H1 (cell line): Measurements from ENCODE around the gene CDH11. TPM values are rescaled to one million over a fixed set of nuclear protein-coding genes. Genes with fewer than 3 reads are reported as not detected.

Source experiments
- CTCF ChIA-PET: fragments of 300-600 bp; sonication (Branson Sonifier 250); formaldehyde crosslinking; loops from one replicate; lab custom pipeline; 2021; ENCODE audit not compliant: partially characterized antibody; lab: Charles Lee
- POLR2A ChIA-PET: fragments of 300-600 bp; sonication (Branson Sonifier 250); formaldehyde crosslinking; loops from one replicate; lab custom pipeline; 2021; ENCODE audit warnings: inconsistent platforms; ENCODE audit not compliant: partially characterized antibody; lab: Charles Lee
- DNase-seq, 2 experiments: peaks; one replicate each; pipeline versions ENCODE4 v3.0.0 to v3.0.0-alpha.2; 2010 to 2022; ENCODE audit warnings: low spot score in 2 of 2, low read depth in 1 of 2, mixed read lengths in 1 of 2
- FAIRE-seq: peaks from 2 replicates; lab custom pipeline; 2011; peaks lifted over from hg19 to GRCh38; lab: Jason Lieb, UNC
- H2AFZ ChIP-seq: 2 replicates; pipeline ENCODE4 v1.8.1; 2012; ENCODE audit warnings: low read length, inconsistent platforms
- H2AK5ac ChIP-seq: 2 replicates; pipeline ENCODE4 v1.6.1; 2013; ENCODE audit warnings: low read depth, low read length
- H2BK120ac ChIP-seq: replicated peaks from 2 replicates; pipeline ENCODE3; 2013; ENCODE audit warnings: low read depth, low read length, inconsistent platforms
- H2BK12ac ChIP-seq: 2 replicates; pipeline ENCODE4 v1.6.1; 2013; ENCODE audit warnings: low read depth, low read length
- H2BK15ac ChIP-seq: 2 replicates; pipeline ENCODE4 v1.6.1; 2013; ENCODE audit warnings: low read length
- H2BK20ac ChIP-seq: 2 replicates; pipeline ENCODE4 v1.6.1; 2013; ENCODE audit warnings: low read length
- H2BK5ac ChIP-seq: 2 replicates; pipeline ENCODE4 v1.6.1; 2013; ENCODE audit warnings: low read depth, low read length
- H3K14ac ChIP-seq: 2 replicates; pipeline ENCODE4 v1.6.1; 2013; ENCODE audit warnings: inconsistent platforms; ENCODE audit not compliant: insufficient read length
- H3K18ac ChIP-seq: 2 replicates; pipeline ENCODE4 v1.6.1; 2013; ENCODE audit warnings: low read length; ENCODE audit errors: extremely low read depth
- H3K23ac ChIP-seq: 2 replicates; pipeline ENCODE4 v1.6.1; 2013; ENCODE audit warnings: inconsistent platforms; ENCODE audit not compliant: insufficient read length
- H3K23me2 ChIP-seq: 2 replicates; pipeline ENCODE4 v1.6.1; 2013; ENCODE audit warnings: low read depth, low read length
- H3K27ac ChIP-seq: 2 replicates; pipeline ENCODE4 v1.6.1; 2011; ENCODE audit warnings: low read depth, low read length, inconsistent platforms
- H3K27me3 ChIP-seq, 4 experiments: replicated peaks in 1 of 4; 1 replicate in 1 of 4; 2 replicates in 3 of 4; pipeline versions ENCODE4 v1.6.1 to v1.8.1; 2011 to 2013; ENCODE audit warnings: low read length in 3 of 4, mild to moderate bottlenecking in 3 of 4, inconsistent platforms in 2 of 4, mixed read lengths in 2 of 4, moderate library complexity in 1 of 4; ENCODE audit not compliant: control insufficient read depth in 3 of 4, insufficient read depth in 3 of 4; ENCODE audit errors: extremely low read depth in 1 of 4
- H3K36me3 ChIP-seq, 4 experiments: 2 replicates each; pipeline versions ENCODE4 v1.6.1 to v1.8.1; 2011 to 2013; ENCODE audit warnings: mild to moderate bottlenecking in 4 of 4, low read length in 3 of 4, moderate library complexity in 2 of 4, control low read depth in 1 of 4, inconsistent platforms in 1 of 4; ENCODE audit not compliant: insufficient read depth in 4 of 4, control insufficient read depth in 2 of 4
- H3K4ac ChIP-seq: replicated peaks from 2 replicates; pipeline ENCODE3; 2013; ENCODE audit warnings: low read length, low read depth, mixed read lengths, inconsistent platforms; ENCODE audit not compliant: insufficient read length
- H3K4me1 ChIP-seq, 4 experiments: replicated peaks in 1 of 4; 1 replicate in 1 of 4; 2 replicates in 3 of 4; pipeline versions ENCODE4 v1.6.1 to v1.8.1; 2011 to 2013; ENCODE audit warnings: low read length in 3 of 4, inconsistent platforms in 2 of 4, mixed read lengths in 1 of 4; ENCODE audit not compliant: insufficient read depth in 4 of 4, control insufficient read depth in 3 of 4
- H3K4me2 ChIP-seq, 2 experiments: 2 replicates each; pipeline versions ENCODE4 v1.6.1 to v1.8.1; 2011 to 2013; ENCODE audit warnings: low read depth in 2 of 2, low read length in 2 of 2, control low read depth in 1 of 2, inconsistent platforms in 1 of 2, mild to moderate bottlenecking in 1 of 2; ENCODE audit not compliant: insufficient read depth in 1 of 2
- H3K4me3 ChIP-seq, 4 experiments: fragments of 200-600, 300-600 bp in 1 of 4; sonication (generic), shearing (Covaris generic), sonication (Bioruptor Twin) in 1 of 4; 2 replicates each; pipeline versions ENCODE4 v1.5.1 to v1.8.1; 2011 to 2016; ENCODE audit warnings: low read length in 4 of 4, low read depth in 3 of 4, control low read depth in 2 of 4, inconsistent platforms in 2 of 4, mild to moderate bottlenecking in 2 of 4, mixed read lengths in 1 of 4, moderate library complexity in 1 of 4; ENCODE audit not compliant: insufficient read depth in 2 of 4; ENCODE audit errors: extremely low read depth in 1 of 4
- H3K56ac ChIP-seq: replicated peaks from 2 replicates; pipeline ENCODE3; 2013; ENCODE audit warnings: low read depth, mild to moderate bottlenecking, mixed read lengths, low read length, inconsistent platforms; ENCODE audit not compliant: insufficient read length
- H3K79me1 ChIP-seq: 2 replicates; pipeline ENCODE4 v1.6.1; 2013; ENCODE audit warnings: low read depth, low read length, control low read depth
- H3K79me2 ChIP-seq, 2 experiments: 2 replicates each; pipeline versions ENCODE4 v1.6.1 to v1.8.1; 2012 to 2013; ENCODE audit warnings: low read length in 2 of 2, mild to moderate bottlenecking in 2 of 2, inconsistent platforms in 1 of 2; ENCODE audit not compliant: insufficient read depth in 2 of 2, control insufficient read depth in 1 of 2
- H3K9ac ChIP-seq, 4 experiments: replicated peaks in 1 of 4; 1 replicate in 1 of 4; 2 replicates in 3 of 4; pipeline versions ENCODE4 v1.6.1 to v1.8.1; 2011 to 2013; ENCODE audit warnings: low read depth in 3 of 4, low read length in 3 of 4, control low read depth in 2 of 4, mild to moderate bottlenecking in 2 of 4, moderate library complexity in 2 of 4, inconsistent platforms in 1 of 4; ENCODE audit errors: extremely low read depth in 1 of 4
- H3K9me3 ChIP-seq, 2 experiments: 2 replicates each; pipeline versions ENCODE4 v1.6.1 to v1.8.1; 2012 to 2013; ENCODE audit warnings: mild to moderate bottlenecking in 2 of 2, moderate library complexity in 2 of 2, control low read depth in 1 of 2, inconsistent platforms in 1 of 2, low read depth in 1 of 2, low read length in 1 of 2, mixed read lengths in 1 of 2; ENCODE audit not compliant: insufficient read depth in 2 of 2
- H4K20me1 ChIP-seq, 2 experiments: replicated peaks in 1 of 2; 2 replicates each; pipeline versions ENCODE3 to v1.8.1; 2011 to 2013; ENCODE audit warnings: inconsistent platforms in 2 of 2, low read length in 2 of 2, mild to moderate bottlenecking in 1 of 2; ENCODE audit not compliant: insufficient read depth in 2 of 2, control insufficient read depth in 1 of 2
- H4K5ac ChIP-seq: 2 replicates; pipeline ENCODE4 v1.6.1; 2013; ENCODE audit warnings: low read length, low read depth, mixed read lengths, inconsistent platforms; ENCODE audit not compliant: insufficient read length
- H4K8ac ChIP-seq: 2 replicates; pipeline ENCODE4 v1.8.0; 2013; ENCODE audit warnings: mild to moderate bottlenecking, moderate library complexity, low read length, inconsistent platforms; ENCODE audit not compliant: insufficient read depth; ENCODE audit errors: extremely low read depth
- H4K91ac ChIP-seq: replicated peaks from 2 replicates; pipeline ENCODE3; 2013; ENCODE audit warnings: low read length, mixed read lengths, inconsistent platforms; ENCODE audit not compliant: insufficient read length
- CBX8 ChIP-seq: fragments of 300-800, 300-1000 bp; sonication (generic); IDR thresholded peaks from 2 replicates; pipeline ENCODE4 v1.7.1; 2016; ENCODE audit warnings: low read depth, low read length, borderline replicate concordance
- CTBP2 ChIP-seq: IDR thresholded peaks from 2 replicates; pipeline ENCODE4 v1.7.0; 2011; ENCODE audit warnings: borderline replicate concordance, mild to moderate bottlenecking, moderate library complexity, mixed read lengths, low read length; ENCODE audit not compliant: insufficient read depth, insufficient read length
- EP300 ChIP-seq, 2 experiments: IDR thresholded peaks; 1 replicate in 1 of 2; 2 replicates in 1 of 2; pipeline ENCODE4 v1.6.1; 2011 to 2012; ENCODE audit warnings: low read depth in 2 of 2, low read length in 2 of 2, mild to moderate bottlenecking in 2 of 2, borderline replicate concordance in 1 of 2, inconsistent platforms in 1 of 2, moderate library complexity in 1 of 2
- EZH2 ChIP-seq: fragments of 200-600 bp; sonication (generic); IDR thresholded peaks from 2 replicates; pipeline ENCODE4 v1.7.1; 2012; ENCODE audit warnings: low read depth, mild to moderate bottlenecking, moderate library complexity, low read length, inconsistent platforms; ENCODE audit not compliant: severe bottlenecking
- RNF2 ChIP-seq: fragments of 200-900, 300-1000 bp; sonication (generic); IDR thresholded peaks from 2 replicates; pipeline ENCODE4 v1.7.1; 2016; ENCODE audit warnings: borderline replicate concordance, low read depth, mild to moderate bottlenecking, antibody characterized with exemption, low read length; ENCODE audit not compliant: poor library complexity, severe bottlenecking; ENCODE audit errors: missing control alignments
- SP1 ChIP-seq: IDR thresholded peaks from 2 replicates; pipeline ENCODE4 v1.6.1; 2011; ENCODE audit warnings: low read depth, low read length
- TAF7 ChIP-seq: optimal IDR thresholded peaks from 2 replicates; pipeline ENCODE3; 2011; ENCODE audit warnings: low read depth, mild to moderate bottlenecking, inconsistent platforms, low read length, moderate library complexity, borderline replicate concordance
- YY1 ChIP-seq: IDR thresholded peaks from 2 replicates; pipeline ENCODE4 v1.6.1; 2011; ENCODE audit warnings: low read depth, mild to moderate bottlenecking, low read length
- WGBS, 2 experiments: shearing (Covaris generic) in 1 of 2; methylation state at CpG; one replicate each; pipeline versions ENCODE4 v1.1.6 to v1.1.7; 2013 to 2015; ENCODE audit warnings: low lambda C conversion rate in 2 of 2, mixed read lengths in 2 of 2, inconsistent platforms in 1 of 2, low coverage in 1 of 2, missing lambda C conversion rate in 1 of 2; ENCODE audit not compliant: insufficient replicate concordance in 2 of 2, insufficient coverage in 1 of 2, insufficient read length in 1 of 2; ENCODE audit errors: extremely low coverage in 1 of 2, missing lambda C conversion rate in 1 of 2; 5-methylcytosine and 5-hydroxymethylcytosine counted together
- polyA plus RNA-seq, 7 experiments: library from polyadenylated mRNA; depleted of rRNA in 3 of 7; stranded (reverse) in 5 of 7; unstranded in 2 of 7; fragments of >200 nt in 5 of 7; fragments of 200-250 nt in 2 of 7; gene quantifications; 1 replicate in 5 of 7; 2 replicates in 1 of 7; 4 replicates in 1 of 7; pipeline versions ENCODE4 v1.2.1 to v1.2.3, GENCODE V29; 2011 to 2013; ENCODE audit warnings: missing spikeins in 2 of 7, mixed read lengths in 2 of 7
- total RNA-seq: library from RNA; stranded (reverse); fragmentation: NEBNext Ultra II Directional; extraction: Animal tissue kit (Norgen Biotek cat#: 25700); gene quantifications from 2 replicates; pipeline ENCODE4 v1.2.1, GENCODE V29; 2021

Gene CDH11
- total and polyA plus RNA-seq, 2 of the 8 experiments (the other 6 are each of a cell fraction or from before 2014, with no cell fraction given), result 3.3 to 8.4 TPM

DNA sequence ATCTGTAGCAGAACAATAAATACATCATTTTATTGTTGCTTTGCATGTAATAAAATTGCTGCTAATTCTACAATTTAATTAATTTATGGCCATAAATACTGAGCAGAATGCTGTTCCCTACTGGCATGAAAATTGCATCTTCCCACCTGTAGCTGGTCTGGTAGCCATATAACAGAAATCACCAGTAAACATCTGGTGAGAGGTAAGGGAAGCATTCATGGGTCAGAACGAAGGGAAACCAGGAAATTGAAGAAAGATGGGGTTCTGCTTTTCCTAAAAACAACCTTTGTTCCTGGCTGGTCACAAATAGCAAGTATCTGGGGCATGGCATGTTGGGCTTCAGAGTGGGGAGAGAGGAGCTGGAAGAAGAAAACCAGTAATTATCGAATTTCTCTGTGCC, 128.4 kb downstream of the CDH11 start:
- Histone ChIP-seq H2BK120ac (no peak overlapping the region), H4K91ac (no peak overlapping the region), H3K14ac (no peak overlapping the region), H3K79me2 (no peaks in the 10 kb centered on the region), H3K4me1 (no peaks in the 10 kb centered on the region), H3K79me1 (no peaks in the 10 kb centered on the region), H4K20me1 (no peaks in the 10 kb centered on the region), H4K5ac (no peak overlapping the region), H3K18ac (no peak overlapping the region), H2BK5ac (no peak overlapping the region), H3K4me3 (no peak overlapping the region), H3K27ac (no peak overlapping the region), H3K23ac (no peak overlapping the region), H2BK15ac (no peak overlapping the region), H2BK20ac (no peak overlapping the region), H3K9me3 (no peaks in the 10 kb centered on the region), H3K56ac (no peak overlapping the region), H2BK12ac (no peak overlapping the region), H3K4me2 (no peak overlapping the region), H3K36me3 (no peaks in the 10 kb centered on the region), H2AK5ac (no peak overlapping the region), H2AFZ (no peak overlapping the region), H3K9ac (no peak overlapping the region), H4K8ac (no peak overlapping the region), H3K23me2 (no peaks in the 10 kb centered on the region; the same call in 1 of the 2 replicates), H3K27me3 (no peaks in the 10 kb centered on the region), H3K4ac (no peak overlapping the region)
- TF ChIP-seq RNF2 (no peak), YY1 (no peak), CBX8 (no peak), TAF7 (no peak), SP1 (no peak), EP300 (IDR thresholded peaks at IDR 0.05; ENCODE audit: borderline replicate concordance in 1 of 2, low read depth in 2 of 2, low read length in 2 of 2) (no peak), CTBP2 (no peak), EZH2 (no peak)
- ChIA-PET CTCF (interaction anchor here (0.6 to 1.1 kb wide), 2 partner anchors 9 to 123 kb away, joined by 3 to 8 read pairs; no protein-coding TSS in a partner anchor), POLR2A (no interaction called here)
- no peak for DNase-seq
- no peak for FAIRE-seq
- WGBS, 2 experiments, result 82% methylated on average over 2 of the region's 2 CpGs; no CpG with 5 or more reads in 1 of the 2 experiments
